OCI-LY7 (cell line): ENCODE results near the gene LDB3. TPM values are rescaled to one million over a fixed set of nuclear protein-coding genes. Genes with fewer than 3 reads are reported as not detected.

Experiments
- BruUV-seq: library from RNA; stranded (reverse); fragments of 400-500 nt; replicated peaks from 2 replicates; lab custom pipeline; 2021; lab: Mats Ljungman, UMichigan
- CTCF ChIA-PET: fragments of 300-600 bp; sonication (Branson Sonifier 250); formaldehyde crosslinking; loops from one replicate; lab custom pipeline; 2022; ENCODE audit warnings: antibody characterized with exemption; ENCODE audit not compliant: unreplicated experiment; lab: Charles Lee
- POLR2A ChIA-PET: fragments of 300-600 bp; sonication (Branson Sonifier 250); formaldehyde crosslinking; loops from one replicate; lab custom pipeline; 2022; ENCODE audit warnings: antibody characterized with exemption; lab: Charles Lee
- DNase-seq: peaks from one replicate; pipeline ENCODE4 v3.0.0-alpha.2; 2015; ENCODE audit warnings: low spot score
- H2AFZ ChIP-seq: fragments of 200-600 bp; sonication (generic), shearing (Covaris generic); 2 replicates; pipeline ENCODE4 v1.6.1; 2014; ENCODE audit warnings: mild to moderate bottlenecking, antibody characterized with exemption, low read length, moderate library complexity
- H3K27ac ChIP-seq: fragments of 200-600 bp; sonication (generic); 2 replicates; pipeline ENCODE4 v1.5.1; 2014; ENCODE audit warnings: mixed run types, low read depth, mild to moderate bottlenecking, moderate library complexity, low read length, inconsistent platforms; ENCODE audit not compliant: poor library complexity, severe bottlenecking
- H3K36me3 ChIP-seq: fragments of 200-600 bp; sonication (generic); 2 replicates; pipeline ENCODE4 v1.6.1; 2014; ENCODE audit warnings: mild to moderate bottlenecking, antibody characterized with exemption, low read length, moderate library complexity, mixed read lengths; ENCODE audit not compliant: insufficient read depth
- H3K4me1 ChIP-seq: fragments of 200-600 bp; sonication (generic); 2 replicates; pipeline ENCODE4 v1.5.1; 2014; ENCODE audit warnings: mild to moderate bottlenecking, low read length; ENCODE audit not compliant: insufficient read depth, poor library complexity, severe bottlenecking
- H3K4me2 ChIP-seq: fragments of 200-600 bp; sonication (generic); 2 replicates; pipeline ENCODE4 v1.6.1; 2014; ENCODE audit warnings: mild to moderate bottlenecking, low read length
- H3K4me3 ChIP-seq: fragments of 200-600 bp; sonication (generic); 2 replicates; pipeline ENCODE4 v1.5.1; 2014; ENCODE audit warnings: mild to moderate bottlenecking, low read depth, low read length; ENCODE audit not compliant: poor library complexity, severe bottlenecking
- H3K79me2 ChIP-seq: fragments of 200-600 bp; sonication (generic); 2 replicates; pipeline ENCODE4 v1.6.1; 2016; ENCODE audit warnings: low read depth, mild to moderate bottlenecking, low read length, moderate library complexity, mixed read lengths; ENCODE audit not compliant: insufficient read depth
- H3K9me2 ChIP-seq: fragments of 200-600 bp; sonication (generic); 2 replicates; pipeline ENCODE4 v1.6.1; 2016; ENCODE audit warnings: mild to moderate bottlenecking, low read length, mixed read lengths; ENCODE audit not compliant: insufficient read depth
- H3K9me3 ChIP-seq: fragments of 200-600 bp; sonication (generic); 2 replicates; pipeline ENCODE4 v1.6.1; 2014; ENCODE audit warnings: mild to moderate bottlenecking, mixed run types, low read length, mixed read lengths
- H4K20me1 ChIP-seq: fragments of 200-600 bp; sonication (generic); 2 replicates; pipeline ENCODE4 v1.6.1; 2014; ENCODE audit warnings: mild to moderate bottlenecking, antibody characterized with exemption, low read length, moderate library complexity, mixed read lengths; ENCODE audit not compliant: insufficient read depth
- CTCF ChIP-seq: fragments of 200-600 bp; sonication (generic); conservative IDR thresholded peaks from 2 replicates; pipeline ENCODE4 v1.5.1; 2014; ENCODE audit warnings: mild to moderate bottlenecking, antibody characterized with exemption, low read length, moderate library complexity, mixed read lengths
- EZH2phosphoT487 ChIP-seq: fragments of 200-600 bp; sonication (generic); IDR thresholded peaks from 2 replicates; pipeline ENCODE4 v1.6.1; 2018; ENCODE audit warnings: low read depth, borderline replicate concordance, mild to moderate bottlenecking, mixed run types, antibody characterized with exemption, low read length, moderate library complexity, mixed read lengths
- intact Hi-C: fragments of 100-400 bp; cut with micrococcal nuclease; formaldehyde crosslinking; loops from one replicate; pipeline ENCODE4 v1.10.0; 2022; ENCODE audit not compliant: unreplicated experiment
- total RNA-seq, 2 experiments: library from RNA; depleted of rRNA in 1 of 2; stranded (reverse); fragments of >200 nt in 1 of 2; shearing (Covaris generic) in 1 of 2; gene quantifications; 2 replicates each; pipeline ENCODE4 v1.2.3, GENCODE V29; 2014 to 2022

Gene LDB3
- total RNA-seq, 2 experiments from 2014 or later = 0.08 TPM; not detected in 1

GRCh38 chr10:86753051-86753450 lies 84.7 kb downstream of the LDB3 start:
- TF ChIP-seq EZH2phosphoT487 = no peak
- TF ChIP-seq CTCF = no peak
- peaks cover under 1% of the 10 kb centered on the region for H3K4me1 ChIP-seq
- no peaks in the 10 kb centered on the region for H3K79me2 ChIP-seq
- no peaks in the 10 kb centered on the region for H3K9me3 ChIP-seq
- DNase-seq = no peak
- H2AFZ ChIP-seq = no peak overlapping the region
- ChIA-PET CTCF (interaction anchor here (1.5 kb wide), 1 partner anchor 58 kb away, joined by 3 read pairs; no protein-coding TSS in a partner anchor), POLR2A (interaction anchor here (0.7 to 1.1 kb wide), 4 partner anchors 16 to 312 kb away, joined by 3 to 8 read pairs (median 4); no protein-coding TSS in a partner anchor)
- no peaks in the 10 kb centered on the region for H3K9me2 ChIP-seq
- no peaks in the 10 kb centered on the region for H4K20me1 ChIP-seq
- no TSS peak for BruUV-seq
- no peak overlapping the region for H3K27ac ChIP-seq
- H3K4me2 ChIP-seq = no peak overlapping the region
- H3K4me3 ChIP-seq = no peak overlapping the region
- intact Hi-C loops = no loop called here
- no peaks in the 10 kb centered on the region for H3K36me3 ChIP-seq

- Histone ChIP-seq H3K79me2 (no peaks in the 10 kb centered on the region), H3K4me3 (no peak overlapping the region), H3K9me3 (no peaks in the 10 kb centered on the region), H2AFZ (no peak overlapping the region), H3K4me2 (no peak overlapping the region), H4K20me1 (no peaks in the 10 kb centered on the region), H3K4me1 (no peaks in the 10 kb centered on the region), H3K9me2 (no peaks in the 10 kb centered on the region), H3K36me3 (no peaks in the 10 kb centered on the region), H3K27ac (no peak overlapping the region)
- POLR2A ChIA-PET = interaction anchor here (0.7 to 0.9 kb wide), 2 partner anchors 32 to 242 kb away, joined by 3 to 8 read pairs; no protein-coding TSS in a partner anchor
- CTCF ChIA-PET = interaction anchor here (1.5 kb wide), 1 partner anchor 59 kb away, joined by 3 read pairs; no protein-coding TSS in a partner anchor
- TF ChIP-seq CTCF (no peak), EZH2phosphoT487 (no peak)
- intact Hi-C loops = no loop called here
- no TSS peak for BruUV-seq
- no peak for DNase-seq
Observed at GRCh38 chr10:86753638-86754434, 85.5 kb downstream of the LDB3 start.

- H3K9me3 ChIP-seq = no peaks in the 10 kb centered on the region
- H3K4me1 ChIP-seq = no peaks in the 10 kb centered on the region
- POLR2A ChIA-PET = no interaction called here
- intact Hi-C loops = no loop called here
- peak overlapping the region; percentile 69 for H3K4me3 ChIP-seq
- no peaks in the 10 kb centered on the region for H3K9me2 ChIP-seq
- no peaks in the 10 kb centered on the region for H4K20me1 ChIP-seq
- H3K79me2 ChIP-seq = no peaks in the 10 kb centered on the region
- CTCF ChIA-PET = no interaction called here
- no peak overlapping the region for H3K27ac ChIP-seq
- DNase-seq = no peak
- no TSS peak for BruUV-seq
- no peaks in the 10 kb centered on the region for H3K36me3 ChIP-seq
- H3K4me2 ChIP-seq = peak overlapping the region; percentile 82
- no peak for TF ChIP-seq CTCF
- TF ChIP-seq EZH2phosphoT487 = no peak
- peak overlapping the region; percentile 73; the same call in 1 of the 2 replicates for H2AFZ ChIP-seq
Observed at GRCh38 chr10:86755454-86755739, 87.1 kb downstream of the LDB3 start.
